Right ventricle myocardium superior (tissue), 1 donor: ENCODE results near the gene STIL. TPM values are rescaled to one million over a fixed set of nuclear protein-coding genes. Genes with fewer than 3 reads are reported as not detected.
"Not testable (repeated sequence)": the region's sequence is repeated elsewhere in the genome, so short reads cannot be mapped to it uniquely, and the experiment has no call there.

Experiments used
- ATAC-seq: fragments of 200-7000 bp; cut with Tn5 transposase; one replicate; pipeline ENCODE4 v1.9.1; 2020; ENCODE audit warnings: mild to moderate bottlenecking; ENCODE audit not compliant: poor library complexity
- DNase-seq: peaks from one replicate; pipeline ENCODE4 v3.0.0-alpha.2; 2020
- intact Hi-C: fragments of 100-400 bp; cut with DNase I; formaldehyde crosslinking; loops from one replicate; pipeline ENCODE4 v1.11.2; 2022
- total RNA-seq: library from RNA; stranded (reverse); fragmentation: NEBNext Ultra II Directional; extraction: Animal tissue kit (Norgen Biotek cat#: 25700); gene quantifications from one replicate; pipeline ENCODE4 v1.2.1, GENCODE V29; 2021
- donor health status: DM: no; HTN: yes; CAD: no; lungs with severe emphysema.

Gene STIL
- total RNA-seq, 1 donor from 2014 or later, result 0.65 TPM

GRCh38 chr1:47325528-47325927 is 11.6 kb upstream of the STIL start:
- DNase-seq, result no peak

GRCh38 chr1:47324682-47325081 is 10.7 kb upstream of the STIL start:
- DNase-seq (no peak), ATAC-seq (no peak)
- intact Hi-C loops, result no loop called here

More at GRCh38 chr1:47325528-47325927, 11.6 kb upstream of the STIL start:
- no peak for ATAC-seq
- intact Hi-C loops, result no loop called here

GRCh38 chr1:47323599-47324031 is 9.7 kb upstream of the STIL start:
- intact Hi-C loops, result no loop called here
- ATAC-seq, result no peak
- DNase-seq, result no peak

GRCh38 chr1:47319968-47320367 is 6.0 kb upstream of the STIL start:
- intact Hi-C loops, ATAC-seq, DNase-seq: not testable (repeated sequence)

GRCh38 chr1:47317841-47318240 is 3.9 kb upstream of the STIL start:
- ATAC-seq (no peak), DNase-seq (no peak)
- intact Hi-C loops, result no loop called here

GRCh38 chr1:47309427-47309826 is 4.5 kb downstream of the STIL start:
- ATAC-seq (no peak), DNase-seq (no peak)
- intact Hi-C loops, result no loop called here

- no peak for ATAC-seq
- intact Hi-C loops, result no loop called here
- DNase-seq, result no peak
Observed at GRCh38 chr1:47302472-47302871, 11.5 kb downstream of the STIL start.

GRCh38 chr1:47298025-47298699 is 15.8 kb downstream of the STIL start:
- no peak for DNase-seq
- intact Hi-C loops, result no loop called here
- ATAC-seq, result peak; percentile 39

GRCh38 chr1:47295579-47295978 is 18.4 kb downstream of the STIL start:
- intact Hi-C loops, result no loop called here
- no peak for ATAC-seq
- no peak for DNase-seq

- intact Hi-C loops, DNase-seq, ATAC-seq: not testable (repeated sequence)
Observed at GRCh38 chr1:47294863-47295262, 19.1 kb downstream of the STIL start.

GRCh38 chr1:47288116-47288515 is 25.8 kb downstream of the STIL start:
- ATAC-seq, DNase-seq, intact Hi-C loops: not testable (repeated sequence)

- DNase-seq (no peak), ATAC-seq (no peak)
- intact Hi-C loops, result no loop called here
Observed at GRCh38 chr1:47280142-47280541, 33.8 kb downstream of the STIL start.

- no peak for DNase-seq
- ATAC-seq, result no peak
- intact Hi-C loops, result no loop called here
Observed at GRCh38 chr1:47276850-47277249, 37.1 kb downstream of the STIL start.

GRCh38 chr1:47275811-47276210 is 38.1 kb downstream of the STIL start:
- DNase-seq, ATAC-seq, intact Hi-C loops: not testable (repeated sequence)

- intact Hi-C loops, DNase-seq, ATAC-seq: not testable (repeated sequence)
Observed at GRCh38 chr1:47265529-47265928, 48.4 kb downstream of the STIL start.

GRCh38 chr1:47262787-47263413 is 51.0 kb downstream of the STIL start:
- no peak for ATAC-seq

GRCh38 chr1:47257224-47257623 is 56.7 kb downstream of the STIL start:
- ATAC-seq (no peak), DNase-seq (no peak)
- intact Hi-C loops, result loop anchor here (5.0 kb wide), 1 partner anchor 65 kb away; the partner anchor contains the start of gene PDZK1IP1

More at GRCh38 chr1:47262787-47263413, 51.0 kb downstream of the STIL start:
- intact Hi-C loops, result no loop called here
- DNase-seq, result no peak

GRCh38 chr1:47252795-47253194 is 61.2 kb downstream of the STIL start:
- DNase-seq (no peak), ATAC-seq (no peak)
- intact Hi-C loops, result no loop called here

GRCh38 chr1:47252369-47252768 is 61.6 kb downstream of the STIL start:
- no peak for ATAC-seq
- no peak for DNase-seq
- intact Hi-C loops, result no loop called here

- intact Hi-C loops, result no loop called here
- no peak for DNase-seq
- no peak for ATAC-seq
Observed at GRCh38 chr1:47249755-47250154, 64.2 kb downstream of the STIL start.
